Mucosa of descending colon (tissue), 3 donors: ENCODE data around the gene PIKFYVE. TPM values are rescaled to one million over a fixed set of nuclear protein-coding genes. Genes with fewer than 3 reads are reported as not detected.

Experiments
- ATAC-seq: fragments of 200-7000 bp; cut with Tn5 transposase; one replicate; pipeline ENCODE4 v1.9.1; 2020; ENCODE audit warnings: mild to moderate bottlenecking, moderate library complexity
- DNase-seq, 3 donors: peaks; one replicate each; pipeline ENCODE4 v3.0.0-alpha.2; 2020
- H3K36me3 ChIP-seq: fragments of 200-600 bp; one replicate; pipeline ENCODE4 v1.8.0; 2021; ENCODE audit warnings: low read depth, mild to moderate bottlenecking
- H3K4me1 ChIP-seq: fragments of 200-600 bp; one replicate; pipeline ENCODE4 v1.8.0; 2021; ENCODE audit warnings: low read depth, mild to moderate bottlenecking
- H3K4me3 ChIP-seq: fragments of 200-600 bp; one replicate; pipeline ENCODE4 v1.8.0; 2021; ENCODE audit warnings: mild to moderate bottlenecking
- H3K9me3 ChIP-seq: fragments of 200-600 bp; one replicate; pipeline ENCODE4 v1.8.0; 2021; ENCODE audit warnings: mild to moderate bottlenecking
- intact Hi-C, 2 donors: fragments of 100-400 bp; cut with DNase I in 1 of 2; cut with micrococcal nuclease in 1 of 2; formaldehyde crosslinking; loops; one replicate each; pipeline versions ENCODE4 v1.11.0 to v1.11.1; 2022; cut with DNase I, micrococcal nuclease
- total RNA-seq, 3 donors: library from RNA; stranded (reverse); fragmentation: NEBNext Ultra II Directional in 2 of 3; extraction: Animal tissue kit (Norgen Biotek cat#: 25700) in 2 of 3; gene quantifications; one replicate each; pipeline versions ENCODE4 v1.2.1 to v1.2.4, GENCODE V29; 2021 to 2023
- TF ChIP-seq, protein P1 (sequence below): fragments of 200-600 bp; IDR thresholded peaks from one replicate; pipeline ENCODE4 v1.8.0; 2022; ENCODE audit warnings: antibody characterized with exemption, mild to moderate bottlenecking
- donor health status: DM: no; HTN: no; CAD: no; lungs with moderate emphysema.
- donor health status: DM: no; HTN: no; CAD: no.
- donor health status: DM: no; HTN: yes; CAD: no.

PIKFYVE gene
- total RNA-seq, 3 donors from 2014 or later, result 20.5 to 29.6 (median 25.2) TPM

DNA sequence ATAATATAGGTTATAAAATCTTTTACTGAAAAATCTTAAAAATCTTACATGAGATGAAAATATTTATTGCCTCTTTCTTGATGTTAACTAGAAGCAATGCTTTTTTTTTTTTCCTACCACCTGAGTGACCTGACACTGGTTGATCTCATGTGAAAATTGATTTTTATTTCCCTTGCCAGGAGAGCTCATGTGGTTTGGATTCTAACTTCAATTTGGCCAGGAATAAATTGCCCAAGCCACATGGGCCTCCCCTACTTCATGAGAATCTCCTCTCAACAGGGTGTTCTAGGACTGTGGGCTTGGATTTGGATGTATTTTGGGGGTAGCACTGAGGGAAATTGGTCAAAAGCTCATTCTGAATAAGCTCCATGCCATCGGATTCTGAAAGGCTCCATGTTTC lies 31.3 kb upstream of the PIKFYVE start:
- intact Hi-C loops, result no loop called here
- ATAC-seq, result no peak
- no peak for DNase-seq
- Histone ChIP-seq H3K36me3 (peaks cover 10% of the 10 kb centered on the region), H3K9me3 (no peaks in the 10 kb centered on the region), H3K4me1 (peaks cover 3% of the 10 kb centered on the region), H3K4me3 (no peak overlapping the region)
- TF ChIP-seq, protein P1, sequence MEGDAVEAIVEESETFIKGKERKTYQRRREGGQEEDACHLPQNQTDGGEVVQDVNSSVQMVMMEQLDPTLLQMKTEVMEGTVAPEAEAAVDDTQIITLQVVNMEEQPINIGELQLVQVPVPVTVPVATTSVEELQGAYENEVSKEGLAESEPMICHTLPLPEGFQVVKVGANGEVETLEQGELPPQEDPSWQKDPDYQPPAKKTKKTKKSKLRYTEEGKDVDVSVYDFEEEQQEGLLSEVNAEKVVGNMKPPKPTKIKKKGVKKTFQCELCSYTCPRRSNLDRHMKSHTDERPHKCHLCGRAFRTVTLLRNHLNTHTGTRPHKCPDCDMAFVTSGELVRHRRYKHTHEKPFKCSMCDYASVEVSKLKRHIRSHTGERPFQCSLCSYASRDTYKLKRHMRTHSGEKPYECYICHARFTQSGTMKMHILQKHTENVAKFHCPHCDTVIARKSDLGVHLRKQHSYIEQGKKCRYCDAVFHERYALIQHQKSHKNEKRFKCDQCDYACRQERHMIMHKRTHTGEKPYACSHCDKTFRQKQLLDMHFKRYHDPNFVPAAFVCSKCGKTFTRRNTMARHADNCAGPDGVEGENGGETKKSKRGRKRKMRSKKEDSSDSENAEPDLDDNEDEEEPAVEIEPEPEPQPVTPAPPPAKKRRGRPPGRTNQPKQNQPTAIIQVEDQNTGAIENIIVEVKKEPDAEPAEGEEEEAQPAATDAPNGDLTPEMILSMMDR, result no peak

DNA sequence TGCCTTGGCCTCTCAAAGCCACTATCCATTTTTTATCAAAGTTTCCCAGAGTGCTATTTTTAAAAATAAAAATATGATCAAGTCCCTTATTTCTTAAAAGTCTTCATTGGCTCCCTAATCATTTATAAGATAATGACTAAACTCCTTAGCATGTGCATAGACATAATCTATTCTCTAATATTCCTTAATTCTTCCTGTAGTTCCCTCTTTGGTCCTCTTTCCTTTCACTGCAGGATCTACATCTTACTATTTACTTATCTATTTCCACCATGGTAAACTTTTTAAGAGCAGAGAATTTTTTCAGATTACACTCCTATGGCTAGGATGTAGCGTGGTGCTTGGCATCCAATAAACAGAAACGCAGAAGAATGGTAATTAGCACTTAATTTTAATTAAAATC lies 30.2 kb upstream of the PIKFYVE start:
- H3K36me3 ChIP-seq, result peaks cover 15% of the 10 kb centered on the region
- ATAC-seq (no peak), DNase-seq (no peak)
- H3K4me1 ChIP-seq, result no peaks in the 10 kb centered on the region
- H3K9me3 ChIP-seq, result no peaks in the 10 kb centered on the region
- H3K4me3 ChIP-seq, result no peak overlapping the region
- intact Hi-C loops, result no loop called here
- TF ChIP-seq, protein P1, result no peak

DNA sequence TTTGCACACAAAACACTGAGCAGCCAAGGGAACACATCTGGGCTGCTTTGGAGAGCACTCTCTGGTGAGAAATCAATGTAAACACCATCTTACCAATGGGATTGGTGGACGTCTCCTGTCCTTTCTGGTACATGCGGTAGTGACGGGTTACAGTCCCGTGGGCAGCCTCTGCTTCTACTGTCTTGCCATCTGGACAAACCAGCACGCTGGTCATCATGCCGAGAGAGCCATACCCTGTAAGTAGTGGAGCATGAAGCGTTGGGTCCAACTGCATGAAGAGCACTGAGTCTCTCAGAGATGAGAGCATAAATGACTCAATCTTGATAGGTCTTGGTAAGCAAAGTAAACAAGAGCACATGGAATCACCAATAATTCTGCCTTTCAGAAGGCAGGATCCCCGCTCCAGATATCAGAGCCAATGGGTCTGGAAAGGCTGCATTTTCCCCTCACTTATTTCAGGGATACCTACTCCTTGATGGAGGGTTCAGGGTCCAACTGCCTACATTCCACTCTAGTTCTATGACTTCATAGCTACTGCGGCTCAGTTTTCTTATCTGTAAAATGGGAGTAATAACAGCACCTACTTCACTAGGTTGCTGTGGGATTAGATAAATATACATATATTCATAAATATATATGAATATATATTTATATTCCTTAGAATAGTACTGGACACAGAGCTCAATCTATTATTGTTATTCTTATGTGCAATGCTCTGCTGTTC lies 26.1 kb upstream of the PIKFYVE start:
- TF ChIP-seq, protein P1, result no peak
- Histone ChIP-seq H3K4me1 (no peaks in the 10 kb centered on the region), H3K36me3 (peaks cover 20% of the 10 kb centered on the region), H3K9me3 (no peaks in the 10 kb centered on the region), H3K4me3 (no peak overlapping the region)
- no peak for DNase-seq
- intact Hi-C loops, result no loop called here
- no peak for ATAC-seq

DNA sequence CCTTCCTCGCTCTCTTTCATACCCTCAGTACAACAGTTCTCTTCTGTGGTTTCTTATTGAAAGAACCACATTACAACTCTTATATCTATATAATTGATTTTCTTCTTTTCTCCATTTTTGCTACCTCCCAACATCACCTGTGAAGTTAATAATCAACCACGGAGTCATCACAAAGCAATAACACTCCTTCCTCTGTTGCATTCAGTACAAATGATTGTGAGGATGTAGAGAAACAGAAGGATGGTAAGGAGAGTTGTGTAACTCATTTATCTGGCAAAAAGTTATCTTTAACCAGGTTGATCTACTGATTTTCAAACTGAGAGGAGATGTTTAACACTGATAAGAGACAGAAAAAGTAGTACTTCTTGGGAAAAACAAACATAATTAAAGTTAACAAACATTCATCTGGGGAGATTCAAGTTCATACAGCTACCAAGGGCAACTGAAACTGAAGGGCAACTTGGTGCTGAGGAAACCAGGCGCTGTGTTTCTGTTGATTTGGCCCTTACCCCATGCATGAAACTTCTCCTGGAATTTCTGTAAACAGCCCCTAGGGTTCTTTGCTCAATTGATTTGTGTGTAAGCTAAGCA lies 25.3 kb upstream of the PIKFYVE start:
- H3K36me3 ChIP-seq, result peaks cover 20% of the 10 kb centered on the region
- H3K4me3 ChIP-seq, result no peak overlapping the region
- ATAC-seq (peak; percentile 80), DNase-seq (no peak)
- intact Hi-C loops, result no loop called here
- H3K4me1 ChIP-seq, result no peaks in the 10 kb centered on the region
- TF ChIP-seq, protein P1, result no peak
- H3K9me3 ChIP-seq, result no peaks in the 10 kb centered on the region

DNA sequence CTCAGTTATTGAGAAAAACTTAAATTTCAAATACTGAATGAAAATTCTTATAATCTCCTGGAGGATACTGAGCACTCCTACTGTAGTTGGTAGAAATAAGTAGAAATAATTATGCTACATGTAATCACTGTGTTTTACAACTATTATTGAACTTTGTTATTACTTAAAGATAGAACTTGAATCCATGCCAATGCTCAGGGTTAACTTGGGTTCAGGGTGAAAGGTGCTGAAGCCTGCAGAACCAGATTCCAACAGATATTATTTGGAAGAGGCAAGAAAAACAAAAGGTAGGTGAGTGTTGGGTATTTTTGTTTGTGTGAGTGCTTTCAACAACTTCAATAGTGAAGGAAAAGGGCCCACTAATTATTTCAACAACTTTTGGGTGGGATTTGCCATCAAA lies 21.6 kb upstream of the PIKFYVE start:
- Histone ChIP-seq H3K36me3 (peaks cover 10% of the 10 kb centered on the region), H3K9me3 (no peaks in the 10 kb centered on the region), H3K4me3 (no peak overlapping the region), H3K4me1 (no peaks in the 10 kb centered on the region)
- DNase-seq, result no peak
- no peak for ATAC-seq
- intact Hi-C loops, result no loop called here
- TF ChIP-seq, protein P1, result no peak
